Measurements from ENCODE around the gene GAN. TPM values are rescaled to one million over a fixed set of nuclear protein-coding genes. Genes with fewer than 3 reads are reported as not detected.

The GAN gene
- total and polyA plus RNA-seq, 10 of the 15 experiments (the other 5 are each of a cell fraction or from before 2014, with no cell fraction given) = 0.42 to 8.4 (median 2.5) TPM

- Histone ChIP-seq H3K79me2 (ENCODE audit: control insufficient read depth, insufficient read depth, low read length) (no peaks in the 10 kb centered on the region), H4K20me1 (ENCODE audit: control insufficient read depth, insufficient read depth) (no peaks in the 10 kb centered on the region), H3K4me3 (no peak overlapping the region), H3K36me3 (ENCODE audit: control insufficient read depth in 2 of 2, insufficient read depth in 2 of 2, low read length in 1 of 2) (peaks cover 0 to 3% of the 10 kb centered on the region in 2 experiments; a peak in 1 of 4 replicates), H3K4me2 (ENCODE audit: control insufficient read depth, insufficient read depth) (no peak overlapping the region), H3K27me3 (replicated peaks in 1 of 2; ENCODE audit: control insufficient read depth in 2 of 2, insufficient read depth in 2 of 2, low read length in 1 of 2) (no peaks in the 10 kb centered on the region), H2AFZ (ENCODE audit: control insufficient read depth, low read depth, low read length) (no peak overlapping the region), H3K9ac (ENCODE audit: control insufficient read depth, insufficient read depth, low read length) (no peak overlapping the region), H3K9me3 (replicated peaks; ENCODE audit: control insufficient read depth, insufficient read depth, low read length) (no peaks in the 10 kb centered on the region), H3K27ac (ENCODE audit: control insufficient read depth, insufficient read depth) (no peak overlapping the region), H3K4me1 (ENCODE audit: control insufficient read depth, insufficient read depth, low read length) (no peaks in the 10 kb centered on the region)
- ChIA-PET POLR2A (no interaction called here), RAD21 (ENCODE audit: unreplicated experiment) (no interaction called here), CTCF (interaction anchor here (0.6 kb wide), 1 partner anchor 249 kb away, joined by 3 read pairs; no protein-coding TSS in a partner anchor), SMC1A (ENCODE audit: uncharacterized antibody, unreplicated experiment) (no interaction called here)
- ATAC-seq (no peak), DNase-seq (ENCODE audit: low read depth, low spot score) (no peak), FAIRE-seq (no peak)
- 95% methylated on average over 10 of the region's 10 CpGs for WGBS (ENCODE audit: insufficient coverage, insufficient replicate concordance, low lambda C conversion rate, missing lambda C conversion rate)
- intact Hi-C loops (cut with micrococcal nuclease; ENCODE audit: unreplicated experiment) (no loop called here), in situ Hi-C loops (cut with MboI) (no loop called here)
- BruUV-seq (replicated peaks) = no TSS peak
- TF ChIP-seq MYB (IDR thresholded peaks at IDR 0.05; ENCODE audit: borderline replicate concordance, low read depth, low read length) (no peak), SRF (IDR thresholded peaks at IDR 0.05; ENCODE audit: low read depth in 2 of 2, low read length in 2 of 2) (no peak), NFYA (IDR thresholded peaks at IDR 0.05; ENCODE audit: borderline replicate concordance, low read depth, low read length) (no peak)
Measured at GRCh38 chr16:81390840-81391239, 76.1 kb downstream of the GAN start.

- no peak for TF ChIP-seq SIN3A (IDR thresholded peaks at IDR 0.05; ENCODE audit: low read depth, low read length)
- no peak for TF ChIP-seq ZNF207 (IDR thresholded peaks at IDR 0.05; ENCODE audit: borderline replicate concordance)
- no peak for TF ChIP-seq ETV6 (conservative IDR thresholded peaks at IDR 0.05 in 1 of 2, IDR thresholded peaks at IDR 0.05 in 1 of 2; ENCODE audit: borderline replicate concordance in 1 of 2, low read depth in 1 of 2)
- no peak for TF ChIP-seq KDM1A (IDR thresholded peaks at IDR 0.05; ENCODE audit: borderline replicate concordance)
- no peak for TF ChIP-seq BRCA1 (IDR thresholded peaks at IDR 0.05; ENCODE audit: low read depth, low read length)
- TF ChIP-seq MEF2A (IDR thresholded peaks at IDR 0.05; ENCODE audit: insufficient read depth, low read depth, low read length) = no peak
- TF ChIP-seq NR2C1 (IDR thresholded peaks at IDR 0.05) = no peak
- no peak for TF ChIP-seq ZSCAN29 (IDR thresholded peaks at IDR 0.05)
- ChIA-PET SMC1A (ENCODE audit: uncharacterized antibody, unreplicated experiment) (interaction anchor here (1.2 kb wide), 1 partner anchor 342 kb away, joined by 3 read pairs; no protein-coding TSS in a partner anchor), POLR2A (no interaction called here), CTCF (interaction anchor here (0.7 to 2.2 kb wide), 2 partner anchors 11 to 354 kb away, joined by 3 to 5 read pairs; no protein-coding TSS in a partner anchor), RAD21 (ENCODE audit: unreplicated experiment) (no interaction called here)
- H3K9me3 ChIP-seq (replicated peaks; ENCODE audit: control insufficient read depth, insufficient read depth, low read length) = no peaks in the 10 kb centered on the region
- no peaks in the 10 kb centered on the region for H3K4me1 ChIP-seq (ENCODE audit: control insufficient read depth, insufficient read depth, low read length)
- DNase-seq (ENCODE audit: low read depth, low spot score) = no peak
- no peak overlapping the region for H3K4me3 ChIP-seq
- H2AFZ ChIP-seq (ENCODE audit: control insufficient read depth, low read depth, low read length) = no peak overlapping the region
- no peak overlapping the region for H3K27ac ChIP-seq (ENCODE audit: control insufficient read depth, insufficient read depth)
- H3K27me3 ChIP-seq (replicated peaks in 1 of 2; ENCODE audit: control insufficient read depth in 2 of 2, insufficient read depth in 2 of 2, low read length in 1 of 2) = no peaks in the 10 kb centered on the region
- no peaks in the 10 kb centered on the region for H4K20me1 ChIP-seq (ENCODE audit: control insufficient read depth, insufficient read depth)
- no peak for FAIRE-seq
- peaks cover 0 to 3% of the 10 kb centered on the region in 2 experiments; a peak in 1 of 4 replicates for H3K36me3 ChIP-seq (ENCODE audit: control insufficient read depth in 2 of 2, insufficient read depth in 2 of 2, low read length in 1 of 2)
- intact Hi-C loops (cut with micrococcal nuclease; ENCODE audit: unreplicated experiment) (no loop called here), in situ Hi-C loops (cut with MboI) (no loop called here)
- H3K9ac ChIP-seq (ENCODE audit: control insufficient read depth, insufficient read depth, low read length) = no peak overlapping the region
- no peak overlapping the region for H3K4me2 ChIP-seq (ENCODE audit: control insufficient read depth, insufficient read depth)
- no TSS peak for BruUV-seq (replicated peaks)
- ATAC-seq = no peak
- WGBS (ENCODE audit: insufficient coverage, insufficient replicate concordance, low lambda C conversion rate, missing lambda C conversion rate) = 81% methylated on average over 6 of the region's 6 CpGs
- no peaks in the 10 kb centered on the region for H3K79me2 ChIP-seq (ENCODE audit: control insufficient read depth, insufficient read depth, low read length)
Measured at GRCh38 chr16:81392011-81392410, 77.2 kb downstream of the GAN start.
